KG1 (cell line): Measurements from ENCODE around the gene CCL7.
"Not testable (repeated sequence)": the region's sequence is repeated elsewhere in the genome, so short reads cannot be mapped to it uniquely, and the experiment has no call there.

Experiments used
- DNase-seq: peaks from one replicate; lab custom pipeline; 2025; lab: John Stamatoyannopoulos, UW

CCL7 gene

DNA sequence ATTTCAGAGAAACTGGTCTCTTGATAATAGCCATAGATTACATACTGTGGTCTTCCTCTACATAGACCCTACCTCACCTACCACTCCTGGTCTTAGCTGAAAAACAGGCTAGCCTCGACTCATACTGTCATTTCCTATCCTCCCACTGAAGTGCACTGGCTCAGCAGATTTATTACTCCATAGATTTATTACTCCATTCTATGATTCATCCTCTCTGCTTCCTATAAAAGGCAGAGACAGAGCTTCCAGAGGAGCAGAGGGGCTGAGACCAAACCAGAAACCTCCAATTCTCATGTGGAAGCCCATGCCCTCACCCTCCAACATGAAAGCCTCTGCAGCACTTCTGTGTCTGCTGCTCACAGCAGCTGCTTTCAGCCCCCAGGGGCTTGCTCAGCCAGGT, at the start of gene CCL7:
Gene CCL7, plus strand, starts transcription at position 253 of the 400 bp plus-strand sequence. Its CDS starts 70 bp downstream, at position 323.
- DNase-seq, result no peak

DNA sequence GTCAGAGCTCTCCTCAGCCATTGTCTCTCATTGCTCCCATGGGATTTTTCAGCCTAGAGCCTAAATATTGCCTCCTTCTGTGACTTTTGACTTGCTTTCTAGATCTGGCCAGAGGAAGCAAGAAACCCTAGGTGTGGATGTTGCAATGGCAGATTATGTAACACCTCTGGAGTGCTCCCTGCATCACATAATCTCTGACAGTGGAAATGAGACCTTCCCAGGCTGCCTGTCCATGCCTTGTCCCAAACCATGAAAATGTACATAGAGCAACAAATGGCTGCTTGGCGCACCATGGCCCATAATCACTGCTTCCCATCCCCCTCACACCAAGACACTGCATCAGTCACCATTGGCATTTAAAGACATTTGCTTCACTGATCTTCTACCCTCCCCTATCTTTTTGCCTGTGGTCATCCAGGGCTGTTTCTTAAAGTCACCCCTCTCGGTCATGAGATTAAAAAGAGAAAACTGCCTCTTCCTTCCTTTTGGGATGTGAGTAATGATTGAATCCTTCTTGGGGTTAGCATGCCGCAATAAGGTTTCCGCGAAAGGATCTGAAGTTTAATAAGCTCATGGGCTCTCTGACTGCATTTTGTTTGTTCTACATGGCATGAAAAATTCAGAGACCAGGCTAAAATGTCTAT, 49.1 kb upstream of the CCL7 start:
- DNase-seq, result no peak

GRCh38 chr17:34221411-34221810, 48.6 kb upstream of the CCL7 start:
- DNase-seq, result no peak

DNA sequence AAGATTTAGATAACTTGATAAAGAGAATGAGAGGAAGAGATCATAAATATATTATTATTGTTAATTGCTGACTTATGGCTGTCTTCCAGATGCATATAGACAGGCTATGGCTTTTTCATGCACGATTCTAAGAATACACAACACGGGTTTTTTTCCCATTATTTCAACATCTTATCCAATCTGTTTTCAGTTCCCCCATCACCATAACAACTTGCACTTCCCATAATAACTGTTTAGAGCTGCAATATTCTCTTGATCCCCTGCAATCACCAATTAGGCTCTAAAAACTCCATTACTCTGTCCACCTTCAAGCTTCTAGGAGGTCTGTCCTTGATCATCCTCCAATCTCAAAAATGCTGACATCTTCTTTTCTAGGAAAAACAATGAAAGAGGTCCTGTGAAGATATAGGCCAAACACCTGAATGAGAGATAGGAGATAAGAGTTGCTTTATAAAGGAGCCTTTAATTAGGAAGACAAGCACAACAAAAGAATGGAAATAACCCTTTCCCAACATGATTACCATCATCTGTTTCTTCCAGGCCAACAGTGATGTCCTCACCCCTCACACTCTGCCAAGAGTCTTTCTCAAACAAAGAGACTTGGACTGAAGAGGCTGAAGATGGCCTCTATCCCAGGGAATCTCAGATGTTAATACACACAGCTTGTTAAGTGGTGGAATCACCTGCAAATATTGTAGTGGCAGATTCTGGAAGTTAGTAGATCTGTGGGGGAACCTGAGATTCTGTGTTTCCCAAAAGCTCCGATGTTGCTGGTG, 47.1 kb upstream of the CCL7 start:
- DNase-seq, result no peak

DNA sequence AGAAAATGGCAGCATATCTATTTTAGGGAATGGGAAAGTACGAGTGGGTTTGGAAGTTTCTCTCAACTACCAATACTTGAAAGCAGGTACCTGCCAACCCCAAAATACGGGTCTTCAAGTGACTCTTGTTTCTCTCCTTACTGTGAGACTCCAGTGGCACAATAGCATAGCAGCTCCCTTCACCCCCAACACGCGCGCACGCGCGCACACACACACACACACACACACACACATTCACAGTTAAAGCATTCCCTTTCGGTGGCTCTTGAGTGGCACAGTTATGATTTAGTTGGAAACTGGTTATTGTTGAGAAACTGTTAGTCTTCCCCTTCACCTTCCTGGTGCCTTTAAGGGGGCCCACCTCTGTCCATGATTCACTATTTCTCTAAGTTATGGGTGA, 45.0 kb upstream of the CCL7 start:
- no peak for DNase-seq

DNA sequence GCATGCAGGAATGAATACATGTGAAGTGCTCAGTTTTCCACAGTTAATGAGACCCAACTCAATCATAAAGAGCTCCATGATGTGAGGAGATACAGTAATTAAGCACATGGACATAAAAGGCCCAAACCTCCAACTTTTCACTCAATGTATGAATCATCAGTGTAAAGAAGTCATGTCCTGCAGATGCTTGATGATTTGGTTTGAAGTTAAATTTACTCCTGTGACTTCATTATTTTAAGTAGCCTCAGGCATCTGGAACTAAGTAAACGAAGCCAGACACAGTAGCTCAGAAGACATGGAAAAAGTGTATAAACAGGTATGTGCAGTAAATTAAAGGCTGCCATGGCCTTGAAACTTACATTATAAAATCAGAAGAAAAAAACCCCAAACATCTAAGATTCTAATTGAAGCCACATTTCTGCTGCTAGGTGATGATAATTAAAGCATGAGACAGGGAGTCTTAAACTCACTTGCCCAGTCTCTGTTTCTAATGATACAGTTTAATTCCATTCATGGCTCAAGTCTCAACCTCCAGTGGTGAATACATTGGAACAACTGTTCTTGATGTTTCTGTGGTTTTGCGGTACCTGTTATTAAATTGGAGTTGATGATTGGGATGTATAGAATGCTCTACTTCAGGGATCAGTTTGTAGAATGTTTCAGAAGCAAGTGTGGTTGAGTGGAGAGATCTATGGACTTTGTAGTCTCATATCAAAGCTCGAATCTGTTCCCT, 43.8 kb upstream of the CCL7 start:
- no peak for DNase-seq

GRCh38 chr17:34226744-34227034, 43.3 kb upstream of the CCL7 start:
- DNase-seq, result no peak

DNA sequence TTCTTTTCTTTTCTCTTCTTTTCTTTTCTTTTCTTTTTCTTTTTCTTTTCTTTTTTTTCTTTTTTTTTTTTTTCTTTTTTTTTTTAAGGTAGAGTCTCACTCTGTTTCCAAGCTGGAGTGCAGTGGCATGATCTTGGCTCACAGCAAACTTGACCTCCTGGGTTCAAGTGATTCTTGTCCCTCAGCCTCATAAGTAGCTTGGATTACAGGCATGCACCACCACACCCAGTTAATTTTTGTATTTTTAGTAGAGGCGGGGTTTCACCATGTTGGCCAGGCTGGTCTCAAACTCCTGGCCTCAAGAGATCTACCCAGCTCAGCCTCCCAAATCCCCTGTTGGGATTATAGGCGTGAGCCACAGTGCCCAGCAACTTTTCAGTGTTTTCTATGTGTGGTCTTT, 42.7 kb upstream of the CCL7 start:
- DNase-seq, result not testable (repeated sequence)

DNA sequence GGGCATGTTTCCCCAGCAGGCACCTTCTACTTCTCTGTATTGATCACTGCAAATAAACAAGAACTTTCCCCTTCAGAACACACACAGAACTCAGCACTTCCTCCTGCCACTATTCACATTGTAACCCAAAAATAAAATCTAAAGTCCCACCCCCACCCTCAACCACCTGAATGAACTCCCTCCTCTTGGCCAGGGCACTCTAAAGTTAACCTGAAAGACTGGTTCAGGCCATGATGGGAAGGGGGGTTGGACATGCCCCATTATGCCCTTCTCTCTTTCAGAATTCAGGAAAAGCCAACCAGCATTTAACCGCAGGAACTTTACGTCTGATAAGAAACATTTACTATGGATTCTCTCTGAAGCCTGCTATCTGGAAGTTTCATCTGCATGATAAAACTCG, 42.3 kb upstream of the CCL7 start:
- DNase-seq, result no peak

- DNase-seq, result no peak
Observed at GRCh38 chr17:34228781-34229180, 41.2 kb upstream of the CCL7 start.

- DNase-seq, result no peak
Observed at GRCh38 chr17:34230342-34230741, 39.7 kb upstream of the CCL7 start.

DNA sequence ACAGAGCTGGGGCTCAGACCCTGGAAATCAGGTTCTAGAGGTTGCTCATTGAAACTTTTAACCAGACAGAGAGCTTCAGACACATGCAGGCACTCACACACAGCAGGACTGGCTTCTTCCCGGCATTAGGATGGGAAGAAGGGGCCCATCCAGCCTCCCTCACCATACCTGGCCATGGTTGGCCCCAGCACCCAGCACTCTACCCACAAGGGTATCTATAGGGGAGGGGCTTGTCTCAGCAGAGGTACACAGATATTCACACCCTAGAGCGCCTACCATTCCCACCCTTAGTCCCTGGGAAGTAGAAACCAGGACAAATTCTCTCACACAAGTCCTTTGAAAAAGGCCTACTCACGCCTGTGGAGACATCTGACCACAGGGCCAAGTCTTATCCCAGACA, 35.4 kb upstream of the CCL7 start:
- no peak for DNase-seq

DNA sequence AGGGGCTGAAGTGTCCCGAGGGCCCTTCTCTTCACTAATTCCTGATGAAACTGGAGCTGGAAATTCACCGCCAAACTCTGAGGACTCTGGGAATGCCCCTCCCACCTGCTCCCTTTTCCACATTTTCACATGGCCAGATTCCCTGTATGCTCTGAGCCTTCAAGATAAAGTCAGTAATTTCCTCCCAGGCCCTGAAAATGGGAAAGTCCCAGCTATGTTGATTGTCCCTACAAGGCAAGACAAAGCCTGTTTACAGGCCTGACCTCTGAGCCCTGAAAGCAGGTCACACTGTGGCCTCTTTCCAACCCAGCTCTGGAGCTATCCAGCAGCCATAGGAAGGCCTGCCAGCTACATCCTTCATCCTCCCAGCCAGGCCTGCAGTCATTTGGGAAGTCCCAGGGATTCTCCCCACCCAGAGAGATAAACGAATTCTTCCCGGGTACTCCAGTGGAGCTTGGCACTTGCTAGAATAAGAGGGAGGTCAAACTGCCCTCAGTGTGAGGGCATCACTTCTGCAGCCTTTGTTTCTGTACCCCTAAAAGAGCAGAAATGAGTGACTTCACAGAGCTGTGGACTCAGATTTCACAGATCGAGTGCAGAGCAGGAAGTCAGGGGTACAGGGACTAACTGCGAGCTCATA, 34.5 kb upstream of the CCL7 start:
- no peak for DNase-seq

DNA sequence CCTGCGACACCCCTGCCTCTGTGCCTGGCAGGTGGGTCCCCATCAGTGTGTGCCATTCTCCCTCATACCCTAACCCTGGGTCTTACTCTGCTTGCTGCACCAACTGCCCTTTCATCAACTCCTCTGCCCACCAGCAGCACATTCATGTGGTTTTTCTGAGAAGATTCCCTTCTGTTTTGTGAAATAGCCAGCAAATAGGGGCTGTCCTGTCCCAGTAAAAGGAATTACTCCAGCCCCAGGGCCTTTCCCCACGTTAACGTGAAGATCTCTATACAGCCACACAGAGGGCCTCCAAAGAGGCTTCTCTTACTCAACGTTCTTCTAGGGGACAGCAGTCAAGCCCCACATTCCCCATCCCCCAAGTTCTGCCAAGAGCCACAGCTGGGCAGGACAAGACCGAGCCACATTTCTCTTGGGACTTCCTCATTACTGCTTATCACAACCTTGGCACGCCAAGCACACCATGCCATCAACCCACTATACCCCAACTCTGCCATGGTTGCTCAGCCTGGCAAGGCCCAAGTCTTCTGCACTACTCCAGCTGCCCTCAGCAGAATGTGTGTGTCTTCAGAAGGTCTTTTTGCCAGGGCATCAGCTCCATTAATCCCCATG, 33.6 kb upstream of the CCL7 start:
- no peak for DNase-seq

DNA sequence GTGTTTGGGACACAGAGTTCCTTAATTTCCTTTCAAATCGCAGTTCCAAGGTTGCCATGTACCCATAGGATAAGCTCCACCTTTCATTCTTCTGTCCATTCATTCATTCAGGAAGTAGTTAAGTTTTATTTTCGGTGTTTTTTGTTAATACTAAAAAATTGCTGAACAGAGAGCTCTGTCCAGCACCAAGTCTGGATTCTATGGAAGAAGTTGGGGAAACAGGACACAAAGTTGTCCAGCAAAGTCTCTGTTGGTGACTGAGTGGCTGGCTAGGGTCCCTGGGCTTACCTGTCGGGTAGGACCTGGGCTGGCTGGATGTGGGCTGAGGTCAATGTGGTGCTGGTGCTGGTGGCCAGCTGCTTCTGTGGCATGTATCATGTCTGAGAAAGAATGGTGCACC, 32.6 kb upstream of the CCL7 start:
- DNase-seq, result no peak

DNA sequence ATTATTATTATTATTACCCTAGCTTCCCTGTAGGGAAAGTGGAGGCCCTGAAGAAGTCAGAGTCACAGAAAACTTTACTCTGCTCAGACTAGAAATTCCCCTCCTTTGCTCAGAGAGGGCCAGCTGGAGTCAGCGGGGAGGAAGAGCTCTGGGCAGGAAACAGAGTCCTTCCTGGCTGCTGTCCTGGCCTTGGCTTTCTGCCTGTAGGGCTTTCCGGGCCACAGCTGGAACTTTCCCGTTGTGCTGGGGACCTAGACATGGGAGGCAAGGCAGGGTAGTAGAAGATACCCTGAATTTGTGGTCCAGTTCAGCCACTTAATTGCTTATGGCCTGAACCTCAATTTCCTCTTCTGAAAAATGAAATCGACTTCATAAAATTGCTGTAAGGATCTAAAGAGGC, 29.0 kb upstream of the CCL7 start:
- no peak for DNase-seq

DNA sequence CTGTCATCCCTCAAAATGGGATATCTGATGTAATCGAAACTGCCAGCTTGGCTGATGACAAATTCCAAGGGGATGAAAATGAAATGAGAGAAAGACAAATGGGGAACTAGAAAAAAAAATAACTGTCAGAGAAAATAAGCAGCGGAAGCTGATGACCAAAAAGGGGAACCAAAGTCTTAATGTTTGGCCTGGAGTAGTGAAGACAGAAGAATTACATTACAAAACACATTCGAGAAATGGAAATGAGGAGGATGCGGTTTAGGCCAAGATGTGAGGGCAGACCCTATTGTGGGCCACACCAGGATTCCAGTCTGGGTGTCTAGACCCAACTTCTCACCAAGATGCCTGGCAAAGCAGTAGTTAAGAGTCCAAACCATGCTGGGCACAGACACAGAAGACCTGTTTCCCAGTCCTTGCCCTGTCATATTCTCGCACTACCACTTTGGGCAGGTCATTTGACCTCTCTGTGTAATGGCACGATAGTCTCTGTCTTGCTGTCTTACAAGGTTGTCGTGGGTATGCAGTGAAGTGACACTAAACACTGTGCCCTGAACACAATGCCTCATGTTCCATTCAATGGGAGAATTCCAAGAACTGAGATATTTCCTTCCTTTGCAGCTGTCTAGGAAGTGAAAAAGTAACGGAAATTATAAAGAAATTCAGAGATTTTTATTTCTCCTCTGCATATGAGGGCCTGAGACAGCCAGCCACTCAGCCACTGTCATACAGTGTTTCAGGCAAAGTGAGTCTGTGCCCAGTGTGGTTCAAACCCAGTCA, 27.2 kb upstream of the CCL7 start:
- DNase-seq, result peak; percentile 55

- no peak for DNase-seq
Observed at GRCh38 chr17:34243364-34244320, 26.4 kb upstream of the CCL7 start.

DNA sequence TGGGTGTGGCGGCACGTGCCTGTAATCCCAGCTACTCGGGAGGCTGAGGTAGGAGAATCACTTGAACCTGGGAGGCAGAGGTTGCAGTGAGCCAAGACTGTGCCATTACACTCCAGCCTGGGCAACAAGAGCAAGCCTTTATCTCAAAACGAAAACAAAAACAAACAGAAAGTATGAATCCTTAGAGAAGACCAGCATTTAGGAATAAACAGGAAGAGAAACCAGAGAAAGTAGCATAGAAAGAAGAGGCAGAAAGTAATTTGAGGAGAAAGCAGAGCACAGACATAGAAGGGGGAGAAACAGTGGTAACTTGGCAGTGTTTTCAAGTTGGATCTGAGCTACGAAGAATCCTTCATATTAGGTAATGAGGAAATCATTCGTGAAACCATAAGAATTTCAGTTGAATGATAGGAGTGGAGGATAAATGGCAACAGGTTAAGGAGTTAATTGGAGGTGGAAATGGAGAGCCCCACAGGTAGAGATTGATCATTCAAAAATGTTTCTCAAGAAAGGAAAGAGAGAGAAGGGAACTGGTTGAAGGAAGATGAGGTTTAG, 24.6 kb upstream of the CCL7 start:
- DNase-seq, result no peak

DNA sequence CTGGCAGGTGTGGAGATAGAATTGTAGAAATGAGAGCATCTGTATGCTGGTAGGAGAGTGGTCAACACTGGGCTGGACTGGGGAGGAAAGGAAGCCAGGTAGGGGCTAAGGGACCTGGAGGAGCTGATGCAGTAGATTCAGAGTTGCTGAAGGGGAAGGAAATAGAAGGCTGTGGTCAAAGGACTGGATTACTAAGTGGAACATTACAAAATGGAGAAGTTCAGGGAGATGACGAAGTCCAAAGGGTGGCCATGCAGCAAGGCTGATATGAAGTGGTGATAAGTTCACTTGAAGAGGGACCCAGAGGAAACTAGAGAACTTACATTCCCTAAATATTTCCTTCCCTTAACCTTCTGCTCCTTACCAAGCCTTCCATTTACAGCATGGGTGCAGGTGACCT, 23.6 kb upstream of the CCL7 start:
- no peak for DNase-seq
